Embryonic facial prominence (tissue), 1 donor: ENCODE measurements around the gene PLCD1.

Experiments
- DNase-seq: peaks from one replicate; pipeline ENCODE4 v3.0.0-alpha.2; 2016; ENCODE audit errors: extremely low spot score

The PLCD1 gene

DNA sequence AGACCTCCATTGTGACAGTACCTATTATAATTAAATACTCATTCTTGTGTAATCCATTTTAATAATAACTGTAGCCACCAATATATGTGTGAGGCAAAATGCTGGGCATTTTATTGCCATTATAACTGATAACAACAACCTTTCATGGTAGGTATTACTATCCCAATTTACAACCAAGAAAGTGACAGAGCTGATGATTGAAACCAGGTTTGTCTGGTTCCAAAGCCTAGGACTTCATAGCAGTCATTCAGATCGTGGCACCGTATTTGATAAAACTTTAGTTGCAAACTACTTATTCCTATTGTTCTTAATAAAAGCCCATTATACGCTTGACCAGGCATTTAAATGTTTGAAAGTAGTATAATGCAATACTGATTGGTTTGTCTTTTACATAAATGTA lies 65.3 kb downstream of the PLCD1 start:
- no peak for DNase-seq

DNA sequence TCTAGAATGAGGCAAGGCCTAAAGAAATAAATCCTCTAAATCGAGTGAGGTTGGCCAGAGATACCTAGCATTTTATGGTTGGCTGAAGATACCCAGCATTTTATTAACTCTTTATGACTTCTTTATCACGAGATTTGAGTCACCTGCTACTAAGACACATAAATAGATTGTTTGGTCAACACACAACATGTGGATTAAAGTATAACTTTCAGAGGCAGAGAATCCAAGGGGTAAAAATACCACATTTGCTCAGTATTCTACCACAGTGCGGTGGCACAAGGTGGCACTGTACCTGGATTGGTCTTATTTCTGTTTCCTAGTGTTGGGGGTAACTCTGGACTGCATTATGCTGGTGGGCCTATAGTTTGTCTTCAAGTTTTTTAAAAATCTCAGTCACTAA lies 65.8 kb downstream of the PLCD1 start:
- no peak for DNase-seq

- no peak for DNase-seq
Measured at GRCh38 chr3:37963016-37963415, 66.4 kb downstream of the PLCD1 start.

DNA sequence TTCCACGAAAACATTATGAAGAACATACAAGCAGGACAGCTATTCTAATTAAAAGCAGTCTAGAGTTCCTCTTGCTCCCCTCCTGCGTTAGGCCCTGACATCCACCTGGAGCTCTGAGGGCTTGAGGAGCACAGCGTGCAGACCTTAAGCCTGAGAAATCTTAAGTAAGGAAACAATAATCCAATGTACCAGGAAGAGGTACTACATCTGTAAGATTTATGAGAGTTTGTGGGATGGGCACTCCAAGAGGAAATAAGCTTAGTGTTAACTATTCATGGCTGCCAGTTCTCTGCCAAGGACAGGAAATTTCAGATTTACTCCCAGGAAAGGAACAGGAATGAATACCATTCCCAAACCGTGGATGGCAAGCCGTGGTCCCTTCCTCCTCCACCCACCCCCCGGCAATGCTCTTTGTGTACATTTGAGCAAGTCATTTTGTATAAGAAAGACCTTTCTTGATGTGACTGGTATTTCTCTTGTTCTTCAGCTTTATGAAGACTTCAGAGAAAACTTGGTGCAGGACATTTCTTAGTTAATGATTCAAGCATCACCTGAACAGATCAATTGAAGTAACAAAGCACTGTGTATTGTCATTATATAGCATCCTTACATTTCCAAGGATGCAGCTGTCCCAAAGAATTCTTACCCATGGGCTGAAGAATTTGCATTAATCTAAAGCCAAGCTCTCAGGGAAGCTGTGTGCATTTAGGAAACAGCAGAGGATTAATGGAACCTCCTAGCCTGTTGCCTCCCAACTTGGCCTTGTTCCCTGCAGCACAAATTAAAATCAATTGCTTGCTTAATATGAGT lies 67.6 kb downstream of the PLCD1 start:
- DNase-seq = no peak

GRCh38 chr3:37957539-37957936 lies 71.9 kb downstream of the PLCD1 start:
- no peak for DNase-seq
